ENCODE results near the gene PTPRN2. TPM values are rescaled to one million over a fixed set of nuclear protein-coding genes. Genes with fewer than 3 reads are reported as not detected.
"Not testable (repeated sequence)": the region's sequence is repeated elsewhere in the genome, so short reads cannot be mapped to it uniquely, and the experiment has no call there.

PTPRN2 gene
- total RNA-seq, 1 donor from 2014 or later, result 11.4 TPM

DNA sequence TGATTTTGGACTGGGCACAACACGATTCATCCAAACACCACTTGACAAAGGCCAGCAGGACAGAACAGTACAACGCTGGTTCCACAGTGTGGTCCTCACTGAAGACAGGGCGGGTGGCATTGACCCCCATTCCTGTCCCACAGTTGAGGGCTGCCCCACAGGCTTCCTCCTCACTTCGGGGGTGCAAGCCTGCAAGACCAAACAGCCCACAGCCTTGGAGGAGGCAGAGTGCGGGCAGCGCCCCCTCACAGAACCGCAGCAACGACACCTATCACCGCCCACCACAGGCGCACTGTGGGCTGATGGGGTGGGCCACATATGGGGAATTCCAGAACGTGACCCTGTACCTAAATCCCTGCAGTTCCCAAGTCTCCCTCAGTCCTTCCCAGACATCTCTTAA lies 70.6 kb downstream of the PTPRN2 start:
- H3K36me3 Mint-ChIP-seq (ENCODE audit: insufficient read depth), result peaks cover 2% of the 10 kb centered on the region
- TF ChIP-seq, protein P1, sequence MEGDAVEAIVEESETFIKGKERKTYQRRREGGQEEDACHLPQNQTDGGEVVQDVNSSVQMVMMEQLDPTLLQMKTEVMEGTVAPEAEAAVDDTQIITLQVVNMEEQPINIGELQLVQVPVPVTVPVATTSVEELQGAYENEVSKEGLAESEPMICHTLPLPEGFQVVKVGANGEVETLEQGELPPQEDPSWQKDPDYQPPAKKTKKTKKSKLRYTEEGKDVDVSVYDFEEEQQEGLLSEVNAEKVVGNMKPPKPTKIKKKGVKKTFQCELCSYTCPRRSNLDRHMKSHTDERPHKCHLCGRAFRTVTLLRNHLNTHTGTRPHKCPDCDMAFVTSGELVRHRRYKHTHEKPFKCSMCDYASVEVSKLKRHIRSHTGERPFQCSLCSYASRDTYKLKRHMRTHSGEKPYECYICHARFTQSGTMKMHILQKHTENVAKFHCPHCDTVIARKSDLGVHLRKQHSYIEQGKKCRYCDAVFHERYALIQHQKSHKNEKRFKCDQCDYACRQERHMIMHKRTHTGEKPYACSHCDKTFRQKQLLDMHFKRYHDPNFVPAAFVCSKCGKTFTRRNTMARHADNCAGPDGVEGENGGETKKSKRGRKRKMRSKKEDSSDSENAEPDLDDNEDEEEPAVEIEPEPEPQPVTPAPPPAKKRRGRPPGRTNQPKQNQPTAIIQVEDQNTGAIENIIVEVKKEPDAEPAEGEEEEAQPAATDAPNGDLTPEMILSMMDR (IDR thresholded peaks at IDR 0.05; ENCODE audit: unreplicated experiment), result no peak
- no peaks in the 10 kb centered on the region for H3K4me1 Mint-ChIP-seq (ENCODE audit: low read depth)
- H3K27me3 Mint-ChIP-seq, result peaks cover 26% of the 10 kb centered on the region
- H3K9me3 Mint-ChIP-seq (ENCODE audit: low read depth), result peaks cover 4% of the 10 kb centered on the region
- no peak overlapping the region for H3K27ac Mint-ChIP-seq
- DNase-seq (ENCODE audit: low spot score, unreplicated experiment), result no peak
- H3K4me3 Mint-ChIP-seq (ENCODE audit: low read depth), result no peak overlapping the region

DNA sequence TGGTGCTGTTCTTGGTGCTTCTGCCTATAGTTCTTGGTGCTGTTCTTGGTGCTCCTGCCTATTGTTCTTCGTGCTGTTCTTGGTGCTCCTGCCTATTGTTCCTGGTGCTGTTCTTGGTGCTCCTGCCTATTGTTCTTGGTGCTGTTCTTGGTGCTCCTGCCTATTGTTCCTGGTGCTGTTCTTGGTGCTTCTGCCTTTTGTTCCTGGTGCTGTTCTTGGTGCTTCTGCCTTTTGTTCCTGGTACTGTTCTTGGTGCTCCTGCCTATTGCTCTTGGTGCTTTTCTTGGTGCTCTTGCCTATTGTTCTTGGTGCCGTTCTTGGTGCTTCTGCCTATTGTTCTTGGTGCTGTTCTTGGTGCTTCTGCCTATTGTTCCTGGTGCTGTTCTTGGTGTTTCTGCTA lies 71.1 kb downstream of the PTPRN2 start:
- peaks cover 9% of the 10 kb centered on the region for H3K9me3 Mint-ChIP-seq (ENCODE audit: low read depth)
- peaks cover 26% of the 10 kb centered on the region for H3K27me3 Mint-ChIP-seq
- H3K4me1 Mint-ChIP-seq (ENCODE audit: low read depth), result no peaks in the 10 kb centered on the region
- H3K4me3 Mint-ChIP-seq (ENCODE audit: low read depth), result no peak overlapping the region
- peaks cover 2% of the 10 kb centered on the region for H3K36me3 Mint-ChIP-seq (ENCODE audit: insufficient read depth)
- TF ChIP-seq, protein P1 (IDR thresholded peaks at IDR 0.05; ENCODE audit: unreplicated experiment), result no peak
- no peak for DNase-seq (ENCODE audit: low spot score, unreplicated experiment)
- H3K27ac Mint-ChIP-seq, result no peak overlapping the region

DNA sequence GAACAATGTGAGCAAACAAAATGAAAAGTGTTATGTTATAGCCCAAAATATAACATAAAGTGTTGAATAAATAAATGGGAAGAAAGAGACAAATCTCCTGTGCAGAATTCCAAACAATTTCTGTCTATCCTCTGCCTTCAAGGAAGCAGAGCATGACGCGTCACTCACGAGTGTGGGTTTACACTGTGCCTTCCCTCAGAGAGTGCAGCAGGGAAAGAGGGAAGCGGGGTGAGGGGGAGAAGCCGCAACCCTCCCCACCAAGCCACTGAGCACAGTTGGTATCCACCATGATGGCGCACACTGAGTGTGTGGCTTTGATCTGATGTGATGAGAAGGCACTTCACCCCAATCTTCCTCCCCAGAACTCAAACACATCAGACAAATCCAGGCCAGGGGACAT lies 74.8 kb downstream of the PTPRN2 start:
- H3K27ac Mint-ChIP-seq, result no peak overlapping the region

DNA sequence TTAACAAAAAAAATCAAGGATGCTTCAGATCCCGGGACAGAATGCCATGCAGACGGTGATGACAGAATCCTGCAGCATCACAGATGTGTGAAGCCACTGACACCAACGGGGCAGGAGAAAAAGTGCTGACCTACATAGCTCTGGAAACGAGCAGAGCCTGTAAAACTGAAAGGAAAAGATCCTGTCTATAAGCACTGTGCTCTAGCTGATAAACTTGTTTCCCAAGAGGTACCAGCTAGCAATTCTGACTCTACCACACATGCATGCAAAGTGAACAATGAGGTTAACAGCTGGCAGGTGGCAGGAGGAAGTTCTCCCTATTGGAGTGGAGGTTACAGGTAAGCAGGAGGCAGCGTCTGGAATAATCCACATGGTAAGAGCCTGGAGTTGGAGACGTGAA lies 75.6 kb downstream of the PTPRN2 start:
- no peaks in the 10 kb centered on the region for H3K36me3 Mint-ChIP-seq (ENCODE audit: insufficient read depth)
- peaks cover 11% of the 10 kb centered on the region for H3K9me3 Mint-ChIP-seq (ENCODE audit: low read depth)
- peaks cover 1% of the 10 kb centered on the region for H3K4me1 Mint-ChIP-seq (ENCODE audit: low read depth)
- no peak overlapping the region for H3K4me3 Mint-ChIP-seq (ENCODE audit: low read depth)
- TF ChIP-seq, protein P1 (IDR thresholded peaks at IDR 0.05; ENCODE audit: unreplicated experiment), result no peak
- no peak for DNase-seq (ENCODE audit: low spot score, unreplicated experiment)
- no peak overlapping the region for H3K27ac Mint-ChIP-seq
- H3K27me3 Mint-ChIP-seq, result peaks cover 24% of the 10 kb centered on the region

More for the DNA sequence above, 74.8 kb downstream of the PTPRN2 start:
- Mint-ChIP-seq H3K4me3 (ENCODE audit: low read depth) (no peak overlapping the region), H3K4me1 (ENCODE audit: low read depth) (peaks cover 1% of the 10 kb centered on the region), H3K36me3 (ENCODE audit: insufficient read depth) (no peaks in the 10 kb centered on the region), H3K9me3 (ENCODE audit: low read depth) (peaks cover 11% of the 10 kb centered on the region), H3K27me3 (peaks cover 21% of the 10 kb centered on the region)
- no peak for DNase-seq (ENCODE audit: low spot score, unreplicated experiment)
- TF ChIP-seq, protein P1 (IDR thresholded peaks at IDR 0.05; ENCODE audit: unreplicated experiment), result no peak

DNA sequence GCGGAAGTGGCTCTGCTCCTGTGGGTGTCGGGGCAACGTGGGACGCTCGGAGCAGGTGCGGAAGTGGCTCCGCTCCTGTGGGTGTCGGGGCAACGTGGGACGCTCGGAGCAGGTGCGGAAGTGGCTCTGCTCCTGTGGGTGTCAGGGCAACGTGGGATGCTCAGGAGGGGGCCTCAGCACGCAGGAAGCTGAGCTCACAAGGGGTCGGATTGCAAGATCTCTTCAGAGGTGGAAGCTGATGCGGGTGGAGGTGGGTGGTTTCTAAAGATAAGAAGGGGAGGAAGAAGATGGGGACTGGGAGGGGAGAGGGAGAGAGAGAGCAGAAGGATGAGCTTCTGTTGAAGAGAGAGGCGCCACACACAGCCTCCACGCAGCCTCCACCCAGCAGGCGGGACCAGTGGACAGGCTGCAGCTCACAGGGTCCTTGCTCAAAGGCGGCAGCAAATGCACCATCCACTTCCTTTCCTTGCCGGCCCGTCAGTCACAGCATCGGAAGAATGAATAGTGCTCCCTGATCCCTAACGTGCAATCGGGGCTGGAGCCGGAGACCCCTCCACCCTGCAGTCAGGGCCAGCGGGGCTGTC lies 78.7 kb downstream of the PTPRN2 start:
- H3K27me3 Mint-ChIP-seq, result peaks cover 10% of the 10 kb centered on the region
- H3K27ac Mint-ChIP-seq, result no peak overlapping the region
- no peak overlapping the region for H3K4me3 Mint-ChIP-seq (ENCODE audit: low read depth)
- no peak for DNase-seq (ENCODE audit: low spot score, unreplicated experiment)
- H3K36me3 Mint-ChIP-seq (ENCODE audit: insufficient read depth), result no peaks in the 10 kb centered on the region
- TF ChIP-seq, protein P1 (IDR thresholded peaks at IDR 0.05; ENCODE audit: unreplicated experiment), result no peak
- peaks cover 1% of the 10 kb centered on the region for H3K4me1 Mint-ChIP-seq (ENCODE audit: low read depth)
- peaks cover 11% of the 10 kb centered on the region for H3K9me3 Mint-ChIP-seq (ENCODE audit: low read depth)

DNA sequence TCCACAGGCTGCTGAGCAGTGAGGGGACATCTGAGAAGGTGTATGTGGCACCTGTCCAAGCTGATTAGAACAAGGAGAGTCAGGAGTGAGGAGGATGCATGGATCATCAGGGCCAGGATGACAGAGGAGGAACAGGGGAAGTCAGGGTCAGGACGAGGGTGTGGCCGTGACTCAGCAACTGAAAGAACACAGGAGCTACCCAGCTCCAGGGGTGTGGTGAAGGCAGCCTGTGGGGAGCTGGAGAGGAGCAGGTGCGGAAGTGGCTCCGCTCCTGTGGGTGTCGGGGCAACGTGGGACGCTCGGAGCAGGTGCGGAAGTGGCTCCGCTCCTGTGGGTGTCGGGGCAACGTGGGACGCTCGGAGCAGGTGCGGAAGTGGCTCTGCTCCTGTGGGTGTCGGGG lies 79.3 kb downstream of the PTPRN2 start:
- not testable (repeated sequence) for H3K27ac Mint-ChIP-seq; DNase-seq (ENCODE audit: low spot score, unreplicated experiment); H3K36me3 Mint-ChIP-seq (ENCODE audit: insufficient read depth); H3K4me1 Mint-ChIP-seq (ENCODE audit: low read depth); H3K4me3 Mint-ChIP-seq (ENCODE audit: low read depth)
- Mint-ChIP-seq H3K9me3 (ENCODE audit: low read depth) (peaks cover 11% of the 10 kb centered on the region), H3K27me3 (peaks cover 11% of the 10 kb centered on the region)
